Lung (tissue), 12 donors: Measurements from ENCODE around the gene ASB15. TPM values are rescaled to one million over a fixed set of nuclear protein-coding genes. Genes with fewer than 3 reads are reported as not detected.

ENCODE experiments used
- ATAC-seq: fragments of 200-7000 bp; cut with Tn5 transposase; one replicate; pipeline ENCODE4 v1.9.1; 2020; ENCODE audit warnings: moderate number of reproducible peaks; ENCODE audit not compliant: insufficient read depth, low FRiP score
- DNase-seq, 3 donors: peaks; one replicate each; pipeline ENCODE4 v3.0.0-alpha.2; 2013 to 2017
- H3K27ac ChIP-seq, 2 donors: one replicate each; pipeline ENCODE4 v1.5.1; 2013; ENCODE audit warnings: mild to moderate bottlenecking in 2 of 2, moderate library complexity in 2 of 2, control low read depth in 1 of 2, inconsistent platforms in 1 of 2, low read depth in 1 of 2, low read length in 1 of 2
- H3K27me3 ChIP-seq, 3 donors: one replicate each; pipeline ENCODE4 v1.5.1; 2013; ENCODE audit warnings: low read length in 2 of 3; ENCODE audit not compliant: control insufficient read depth in 3 of 3, insufficient read depth in 3 of 3
- H3K36me3 ChIP-seq, 4 donors: one replicate each; pipeline ENCODE4 v1.5.1; 2013; ENCODE audit warnings: low read length in 4 of 4, mild to moderate bottlenecking in 1 of 4, moderate library complexity in 1 of 4; ENCODE audit not compliant: control insufficient read depth in 4 of 4, insufficient read depth in 4 of 4
- H3K4me1 ChIP-seq, 5 donors: one replicate each; pipeline ENCODE4 v1.5.1; 2013; ENCODE audit warnings: low read length in 5 of 5, mild to moderate bottlenecking in 2 of 5, moderate library complexity in 1 of 5; ENCODE audit not compliant: control insufficient read depth in 5 of 5, insufficient read depth in 5 of 5
- H3K4me3 ChIP-seq: one replicate; pipeline ENCODE4 v1.5.1; 2013; ENCODE audit warnings: mild to moderate bottlenecking, control low read depth, moderate library complexity
- H3K9ac ChIP-seq, 2 donors: one replicate each; pipeline ENCODE4 v1.5.1; 2013; ENCODE audit warnings: low read length in 2 of 2, control low read depth in 1 of 2; ENCODE audit not compliant: insufficient read depth in 1 of 2
- H3K9me3 ChIP-seq, 4 donors: one replicate each; pipeline ENCODE4 v1.5.1; 2013; ENCODE audit warnings: low read length in 3 of 4, mild to moderate bottlenecking in 1 of 4, moderate library complexity in 1 of 4; ENCODE audit not compliant: control insufficient read depth in 4 of 4, insufficient read depth in 3 of 4
- WGBS, 2 donors: extraction: QIAGEN DNeasy Blood & Tissue Kit; methylation state at CpG; one replicate each; pipeline ENCODE4 v1.1.7; 2013; 5-methylcytosine and 5-hydroxymethylcytosine counted together
- polyA plus RNA-seq, 2 donors: library from polyadenylated mRNA; stranded (reverse); fragments of 200-250 nt; gene quantifications; one replicate each; pipeline ENCODE4 v1.2.1, GENCODE V29; 2013
- total RNA-seq, 2 donors: library from RNA; depleted of rRNA in 1 of 2; stranded (reverse); fragments of >200 nt in 1 of 2; gene quantifications; one replicate each; pipeline ENCODE4 v1.2.1, GENCODE V29; 2014 to 2021
- TF ChIP-seq, protein P1 (sequence below): IDR thresholded peaks from 2 replicates; pipeline ENCODE4 v1.5.1; 2012; ENCODE audit warnings: mild to moderate bottlenecking; ENCODE audit errors: control extremely low read depth, extremely low read depth
- donor health status: control.
- donor health status: control.
- donor health status: Bipolar disorder and iron deficiency.
- donor health status: healthy.
- donor health status: DM: yes; HTN: yes; CAD: no.

The ASB15 gene
- total and polyA plus RNA-seq, 4 donors, result not detected

- ATAC-seq (no peak), DNase-seq (no peak)
- H3K4me3 ChIP-seq, result no peak overlapping the region
- TF ChIP-seq, protein P1, sequence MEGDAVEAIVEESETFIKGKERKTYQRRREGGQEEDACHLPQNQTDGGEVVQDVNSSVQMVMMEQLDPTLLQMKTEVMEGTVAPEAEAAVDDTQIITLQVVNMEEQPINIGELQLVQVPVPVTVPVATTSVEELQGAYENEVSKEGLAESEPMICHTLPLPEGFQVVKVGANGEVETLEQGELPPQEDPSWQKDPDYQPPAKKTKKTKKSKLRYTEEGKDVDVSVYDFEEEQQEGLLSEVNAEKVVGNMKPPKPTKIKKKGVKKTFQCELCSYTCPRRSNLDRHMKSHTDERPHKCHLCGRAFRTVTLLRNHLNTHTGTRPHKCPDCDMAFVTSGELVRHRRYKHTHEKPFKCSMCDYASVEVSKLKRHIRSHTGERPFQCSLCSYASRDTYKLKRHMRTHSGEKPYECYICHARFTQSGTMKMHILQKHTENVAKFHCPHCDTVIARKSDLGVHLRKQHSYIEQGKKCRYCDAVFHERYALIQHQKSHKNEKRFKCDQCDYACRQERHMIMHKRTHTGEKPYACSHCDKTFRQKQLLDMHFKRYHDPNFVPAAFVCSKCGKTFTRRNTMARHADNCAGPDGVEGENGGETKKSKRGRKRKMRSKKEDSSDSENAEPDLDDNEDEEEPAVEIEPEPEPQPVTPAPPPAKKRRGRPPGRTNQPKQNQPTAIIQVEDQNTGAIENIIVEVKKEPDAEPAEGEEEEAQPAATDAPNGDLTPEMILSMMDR, result no peak
- no peaks in the 10 kb centered on the region for H3K36me3 ChIP-seq
- no peaks in the 10 kb centered on the region for H3K9me3 ChIP-seq
- no peaks in the 10 kb centered on the region for H3K4me1 ChIP-seq
- no peak overlapping the region for H3K9ac ChIP-seq
- WGBS, 2 donors, result 95 to 96% methylated on average over 2 of the region's 2 CpGs
- no peak overlapping the region for H3K27ac ChIP-seq
- H3K27me3 ChIP-seq, result peaks cover 0 to 3% (median 0%) of the 10 kb centered on the region in 3 donors
These were observed 13.2 kb upstream of the ASB15 start for GRCh38 chr7:123588376-123588775.

DNA sequence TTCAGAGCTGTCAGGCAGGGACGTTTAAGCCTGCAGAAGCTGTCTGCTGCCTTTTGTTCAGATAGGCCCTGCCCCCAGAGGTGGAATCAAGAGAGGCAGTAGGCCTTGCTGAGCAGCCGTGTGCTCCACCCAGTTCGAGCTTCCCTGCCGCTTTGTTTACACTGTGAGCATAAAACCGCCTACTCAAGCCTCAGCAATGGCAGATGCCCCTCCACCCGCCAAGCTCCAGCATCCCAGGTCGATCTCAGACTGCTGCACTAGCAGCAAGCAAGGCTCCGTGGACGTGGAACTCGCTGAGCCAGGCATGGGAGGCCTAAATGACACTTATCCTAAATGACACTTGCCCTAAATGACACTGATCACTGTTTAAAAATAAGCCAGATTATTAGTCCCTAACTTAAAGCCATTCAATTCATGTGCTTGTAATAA, 6.8 kb upstream of the ASB15 start:
- WGBS, 2 donors, result 62 to 69% methylated on average over 10 of the region's 10 CpGs
- ATAC-seq, result no peak

GRCh38 chr7:123598657-123599056, 3.0 kb upstream of the ASB15 start:
- Histone ChIP-seq H3K36me3 (no peaks in the 10 kb centered on the region), H3K9me3 (no peaks in the 10 kb centered on the region), H3K4me1 (peaks cover 0 to 5% (median 0%) of the 10 kb centered on the region in 5 donors), H3K27me3 (no peaks in the 10 kb centered on the region), H3K27ac (peak overlapping the region in 1 of 2 donors; percentile 6), H3K9ac (no peak overlapping the region), H3K4me3 (no peak overlapping the region)
- ATAC-seq (no peak), DNase-seq (peak; percentile 12 to 53 (median 44))
- WGBS, 2 donors, result 69 to 74% methylated on average over 3 of the region's 3 CpGs
- TF ChIP-seq, protein P1, result no peak

More for the DNA sequence above, 6.8 kb upstream of the ASB15 start:
- H3K4me1 ChIP-seq, result peaks cover 0 to 5% (median 0%) of the 10 kb centered on the region in 5 donors
- peak in 1 of 3 donors; percentile 13 for DNase-seq
- H3K9ac ChIP-seq, result no peak overlapping the region
- no peaks in the 10 kb centered on the region for H3K9me3 ChIP-seq
- no peak overlapping the region for H3K27ac ChIP-seq
- no peaks in the 10 kb centered on the region for H3K27me3 ChIP-seq
- no peak overlapping the region for H3K4me3 ChIP-seq
- TF ChIP-seq, protein P1, result no peak
- H3K36me3 ChIP-seq, result no peaks in the 10 kb centered on the region

- peaks cover 0 to 5% (median 2%) of the 10 kb centered on the region in 5 donors for H3K4me1 ChIP-seq
- ATAC-seq, result no peak
- no peak overlapping the region for H3K4me3 ChIP-seq
- DNase-seq, result no peak
- H3K36me3 ChIP-seq, result no peaks in the 10 kb centered on the region
- no peaks in the 10 kb centered on the region for H3K27me3 ChIP-seq
- H3K9me3 ChIP-seq, result no peaks in the 10 kb centered on the region
- TF ChIP-seq, protein P1, result no peak
- 89 to 97% methylated on average over 2 of the region's 2 CpGs for WGBS, 2 donors
- no peak overlapping the region for H3K9ac ChIP-seq
- peak overlapping the region in 1 of 2 donors; percentile 85 for H3K27ac ChIP-seq
These were observed 1.9 kb upstream of the ASB15 start for GRCh38 chr7:123599766-123600165.
